ENCODE measurements around the gene MTFR2. TPM values are rescaled to one million over a fixed set of nuclear protein-coding genes. Genes with fewer than 3 reads are reported as not detected.
A peak's percentile ranks its signal among the peaks of the same experiment; 100 is the strongest.

The MTFR2 gene
- total and polyA plus RNA-seq, 2 of the 13 experiments (the other 11 are each of a cell fraction or from before 2014, with no cell fraction given), result 6.7 to 10.7 TPM

DNA sequence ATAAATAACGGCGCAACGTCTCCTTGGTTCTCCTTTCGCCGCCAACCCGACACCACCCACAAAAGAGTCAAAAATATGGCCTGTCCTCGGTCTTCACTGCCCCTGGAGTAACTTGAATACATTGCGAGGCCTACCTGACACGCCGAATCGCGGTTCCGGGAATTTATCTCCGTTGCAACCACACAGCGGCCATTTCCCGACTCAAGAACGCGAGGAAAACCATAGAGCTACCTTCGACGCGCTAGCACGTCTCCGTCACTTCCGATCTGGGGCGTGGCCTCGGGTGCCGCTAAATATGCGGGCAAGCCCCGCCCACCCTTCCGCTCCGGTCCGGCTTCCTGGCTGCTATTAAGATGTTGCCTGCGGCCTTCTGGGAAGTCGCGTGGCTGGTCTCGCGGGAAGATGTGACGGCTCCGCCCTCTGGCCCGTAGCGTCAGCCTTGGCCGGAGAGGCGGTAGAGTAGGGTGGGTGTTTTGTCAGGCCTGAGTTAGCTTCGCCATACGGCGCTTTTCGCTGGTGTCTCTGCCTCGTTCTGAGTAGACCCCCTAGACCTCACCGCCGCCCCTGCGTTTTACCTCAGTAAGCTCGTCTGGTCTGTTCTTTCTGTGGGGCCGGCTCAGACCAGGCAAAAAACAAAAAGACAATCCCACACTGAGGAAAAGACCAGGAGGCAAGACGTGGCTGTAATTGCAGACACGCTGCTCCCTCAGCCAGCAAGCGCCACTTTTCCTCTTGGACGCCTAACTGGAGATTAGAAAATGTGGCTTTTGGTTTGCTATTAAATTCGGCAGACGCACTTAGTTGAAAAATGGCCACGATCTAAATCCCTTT, 39.7 kb upstream of the MTFR2 start, which contains the start of gene BCLAF1:
Gene BCLAF1, minus strand, starts transcription at position 268 of the 831 bp plus-strand sequence. CDS start 9,980 bp downstream, outside the sequence.
- Histone ChIP-seq H3K27me3 (ENCODE audit: control insufficient read depth in 1 of 2, insufficient read depth in 2 of 2, low read length in 2 of 2) (no peaks in the 10 kb centered on the region; a peak in 1 of 5 replicates), H3K4me3 (replicated peaks in 1 of 3; ENCODE audit: insufficient read depth in 1 of 3, low read depth in 2 of 3, low read length in 3 of 3) (peak within 1 kb of the TSS; percentile 82 to 95 (median 93)), H3K27ac (ENCODE audit: extremely low read length, insufficient read depth, low read length) (peak within 1 kb of the TSS; percentile 99), H3K4me2 (ENCODE audit: low read depth, low read length) (peak within 1 kb of the TSS; percentile 90), H3K4me1 (ENCODE audit: insufficient read depth, low read length) (peaks cover 40% of the 10 kb centered on the region), H3K9me3 (ENCODE audit: low read length) (no peaks in the 10 kb centered on the region), H3K9ac (ENCODE audit: insufficient read depth, low read depth, low read length) (peak within 1 kb of the TSS; percentile 100), H3K36me3 (replicated peaks in 1 of 2; ENCODE audit: control insufficient read depth in 1 of 2, insufficient read depth in 2 of 2, low read length in 2 of 2) (peaks cover 0 to 3% of the 10 kb centered on the region in 2 experiments; a peak in 2 of 5 replicates), H2AFZ (ENCODE audit: low read length) (no peak within 1 kb of the TSS), H3K79me2 (ENCODE audit: insufficient read depth, low read length) (peaks cover 47% of the 10 kb centered on the region), H4K20me1 (ENCODE audit: insufficient read depth, low read length) (peaks cover 43% of the 10 kb centered on the region)
- FAIRE-seq (peak; percentile 92), ATAC-seq (peak; percentile 94), DNase-seq (ENCODE audit: low spot score) (peak; percentile 99)
- intact Hi-C loops (cut with micrococcal nuclease; ENCODE audit: unreplicated experiment) (loop anchor here (1.0 to 2.0 kb wide), 3 partner anchors 27 to 793 kb away; partner anchors contain the start of genes AHI1 and MTFR2), in situ Hi-C loops (cut with HindIII; ENCODE audit: extremely low pct_ligation_motif_present, low pct_unique_long_range_greater_than_20kb) (loop anchor here (5.0 kb wide), 1 partner anchor 37 kb away; the partner anchor contains the start of gene MTFR2)
- ChIA-PET POLR2A (interaction anchor here (0.6 to 4.7 kb wide), 36 partner anchors 8 to 1876 kb away, joined by 3 to 85 read pairs (median 6); partner anchors contain the start of genes AHI1, HBS1L, MAP3K5 and MTFR2), CTCF (ENCODE audit: low intra/inter-chr PET ratio, low total read pairs) (no interaction called here)
- TSS peak; percentile 97 for BruUV-seq (replicated peaks)
- WGBS (ENCODE audit: low lambda C conversion rate), result under 1% methylated on average over 39 of the region's 60 CpGs
- TF ChIP-seq FOXA1 (IDR thresholded peaks at IDR 0.05) (no peak), FOXA1 (CRISPR knock-in tag; IDR thresholded peaks at IDR 0.05) (peak; percentile 31; the same call in 1 of the 2 replicates), NCOA1 (CRISPR knock-in tag; IDR thresholded peaks at IDR 0.05) (no peak; the same call in 1 of the 2 replicates), ZNF761 (CRISPR knock-in tag; conservative IDR thresholded peaks at IDR 0.05) (no peak), HNRNPH1 (optimal IDR thresholded peaks at IDR 0.05; ENCODE audit: low read depth, low read length) (peak; percentile 55), GABPA (IDR thresholded peaks at IDR 0.05; ENCODE audit: low read depth, low read length) (peak; percentile 75), GABPA (CRISPR knock-in tag; IDR thresholded peaks at IDR 0.05; ENCODE audit: low read depth) (peak; percentile 98), ARNT (IDR thresholded peaks at IDR 0.05) (no peak), EP300 (IDR thresholded peaks at IDR 0.05; ENCODE audit: low read depth in 2 of 2, low read length in 2 of 2) (peak in 1 of 2 experiments; percentile 45; a peak in 1 of 4 replicates), EP300 (CRISPR knock-in tag; IDR thresholded peaks at IDR 0.05; ENCODE audit: borderline replicate concordance) (no peak; the same call in 1 of the 2 replicates), U2AF2 (IDR thresholded peaks at IDR 0.05; ENCODE audit: low read depth, low read length) (no peak), RFX3 (CRISPR knock-in tag; IDR thresholded peaks at IDR 0.05) (no peak), KAT7 (CRISPR knock-in tag; IDR thresholded peaks at IDR 0.05; ENCODE audit: borderline replicate concordance) (0 out of 2 replicates have a peak, but pooled peaks have one; percentile 41), AGO1 (IDR thresholded peaks at IDR 0.05; ENCODE audit: low read depth, low read length, poor library complexity, severe bottlenecking) (peak; percentile 40), SNRNP70 (IDR thresholded peaks at IDR 0.05; ENCODE audit: low read depth, low read length) (no peak), SOX6 (IDR thresholded peaks at IDR 0.05) (no peak), SOX6 (CRISPR knock-in tag; IDR thresholded peaks at IDR 0.05) (peak; percentile 26)
- TF ChIP-seq, protein P1, sequence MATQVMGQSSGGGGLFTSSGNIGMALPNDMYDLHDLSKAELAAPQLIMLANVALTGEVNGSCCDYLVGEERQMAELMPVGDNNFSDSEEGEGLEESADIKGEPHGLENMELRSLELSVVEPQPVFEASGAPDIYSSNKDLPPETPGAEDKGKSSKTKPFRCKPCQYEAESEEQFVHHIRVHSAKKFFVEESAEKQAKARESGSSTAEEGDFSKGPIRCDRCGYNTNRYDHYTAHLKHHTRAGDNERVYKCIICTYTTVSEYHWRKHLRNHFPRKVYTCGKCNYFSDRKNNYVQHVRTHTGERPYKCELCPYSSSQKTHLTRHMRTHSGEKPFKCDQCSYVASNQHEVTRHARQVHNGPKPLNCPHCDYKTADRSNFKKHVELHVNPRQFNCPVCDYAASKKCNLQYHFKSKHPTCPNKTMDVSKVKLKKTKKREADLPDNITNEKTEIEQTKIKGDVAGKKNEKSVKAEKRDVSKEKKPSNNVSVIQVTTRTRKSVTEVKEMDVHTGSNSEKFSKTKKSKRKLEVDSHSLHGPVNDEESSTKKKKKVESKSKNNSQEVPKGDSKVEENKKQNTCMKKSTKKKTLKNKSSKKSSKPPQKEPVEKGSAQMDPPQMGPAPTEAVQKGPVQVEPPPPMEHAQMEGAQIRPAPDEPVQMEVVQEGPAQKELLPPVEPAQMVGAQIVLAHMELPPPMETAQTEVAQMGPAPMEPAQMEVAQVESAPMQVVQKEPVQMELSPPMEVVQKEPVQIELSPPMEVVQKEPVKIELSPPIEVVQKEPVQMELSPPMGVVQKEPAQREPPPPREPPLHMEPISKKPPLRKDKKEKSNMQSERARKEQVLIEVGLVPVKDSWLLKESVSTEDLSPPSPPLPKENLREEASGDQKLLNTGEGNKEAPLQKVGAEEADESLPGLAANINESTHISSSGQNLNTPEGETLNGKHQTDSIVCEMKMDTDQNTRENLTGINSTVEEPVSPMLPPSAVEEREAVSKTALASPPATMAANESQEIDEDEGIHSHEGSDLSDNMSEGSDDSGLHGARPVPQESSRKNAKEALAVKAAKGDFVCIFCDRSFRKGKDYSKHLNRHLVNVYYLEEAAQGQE (IDR thresholded peaks at IDR 0.05; ENCODE audit: borderline replicate concordance in 1 of 2, low read depth in 1 of 2, low read length in 2 of 2), result peak in 1 of 2 experiments; percentile 57; a peak in 1 of 4 replicates
- TF ChIP-seq, protein P2, sequence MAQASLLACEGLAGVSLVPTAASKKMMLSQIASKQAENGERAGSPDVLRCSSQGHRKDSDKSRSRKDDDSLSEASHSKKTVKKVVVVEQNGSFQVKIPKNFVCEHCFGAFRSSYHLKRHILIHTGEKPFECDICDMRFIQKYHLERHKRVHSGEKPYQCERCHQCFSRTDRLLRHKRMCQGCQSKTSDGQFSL (CRISPR knock-in tag; IDR thresholded peaks at IDR 0.05), result no peak
- TF ChIP-seq, protein P3, sequence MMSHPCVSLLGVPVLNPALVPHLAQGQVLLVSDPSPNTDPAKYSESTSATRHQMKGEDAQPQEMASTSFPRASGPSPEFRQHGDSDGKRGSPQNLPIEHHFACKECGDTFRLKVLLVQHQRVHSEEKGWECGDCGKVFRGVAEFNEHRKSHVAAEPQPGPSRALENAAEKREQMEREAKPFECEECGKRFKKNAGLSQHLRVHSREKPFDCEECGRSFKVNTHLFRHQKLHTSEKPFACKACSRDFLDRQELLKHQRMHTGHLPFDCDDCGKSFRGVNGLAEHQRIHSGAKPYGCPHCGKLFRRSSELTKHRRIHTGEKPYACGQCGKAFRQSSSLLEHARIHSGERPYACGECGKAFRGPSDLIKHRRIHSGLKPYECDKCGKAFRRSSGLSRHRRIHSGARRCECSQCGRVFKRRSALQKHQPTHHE (CRISPR knock-in tag; IDR thresholded peaks at IDR 0.05; ENCODE audit: borderline replicate concordance), result no peak; the same call in none of the 2 replicates

Data from HepG2 (cell line).